HG03066 (cell line): ENCODE results near the gene CABYR.
"Not testable (repeated sequence)": the region's sequence is repeated elsewhere in the genome, so short reads cannot be mapped to it uniquely, and the experiment has no call there.

Source experiments
- ATAC-seq: cut with Tn5 transposase; IDR thresholded peaks from one replicate; pipeline ENCODE4 v1.9.1; 2021; ENCODE audit warnings: low read depth; ENCODE audit not compliant: unreplicated experiment

CABYR gene

GRCh38 chr18:24127735-24128134, 11.1 kb upstream of the CABYR start:
- ATAC-seq, result no peak

GRCh38 chr18:24128700-24129099, 10.2 kb upstream of the CABYR start:
- ATAC-seq, result no peak

- no peak for ATAC-seq
Measured at GRCh38 chr18:24130494-24130893, 8.4 kb upstream of the CABYR start.

GRCh38 chr18:24136967-24137373, 1.9 kb upstream of the CABYR start:
- no peak for ATAC-seq

- ATAC-seq, result no peak
Measured at GRCh38 chr18:24138409-24138788, 463 bp upstream of the CABYR start.

- ATAC-seq, result no peak
Measured at GRCh38 chr18:24140697-24141096, 1.8 kb downstream of the CABYR start.

GRCh38 chr18:24142376-24142775, 3.5 kb downstream of the CABYR start:
- no peak for ATAC-seq

GRCh38 chr18:24149591-24149990, 10.7 kb downstream of the CABYR start:
- ATAC-seq, result not testable (repeated sequence)

GRCh38 chr18:24153397-24153796, 14.5 kb downstream of the CABYR start:
- ATAC-seq, result no peak

GRCh38 chr18:24157855-24158254, 19.0 kb downstream of the CABYR start:
- no peak for ATAC-seq

- no peak for ATAC-seq
Measured at GRCh38 chr18:24160086-24160485, 21.2 kb downstream of the CABYR start.

GRCh38 chr18:24161304-24161703, 22.4 kb downstream of the CABYR start:
- no peak for ATAC-seq

GRCh38 chr18:24168496-24168895, 29.6 kb downstream of the CABYR start:
- ATAC-seq, result no peak

GRCh38 chr18:24170360-24170759, 31.5 kb downstream of the CABYR start:
- ATAC-seq, result no peak

GRCh38 chr18:24173997-24174396, 35.1 kb downstream of the CABYR start:
- no peak for ATAC-seq

GRCh38 chr18:24176727-24177416, 38.0 kb downstream of the CABYR start:
- ATAC-seq, result peak; percentile 75

GRCh38 chr18:24177499-24178133, 38.8 kb downstream of the CABYR start:
- ATAC-seq, result no peak

- ATAC-seq, result no peak
Measured at GRCh38 chr18:24180048-24180447, 41.2 kb downstream of the CABYR start.

GRCh38 chr18:24181806-24182205, 42.9 kb downstream of the CABYR start:
- ATAC-seq, result no peak

GRCh38 chr18:24185805-24186204, 46.9 kb downstream of the CABYR start:
- ATAC-seq, result no peak

GRCh38 chr18:24187049-24187448, 48.2 kb downstream of the CABYR start:
- ATAC-seq, result no peak

GRCh38 chr18:24187689-24188088, 48.8 kb downstream of the CABYR start:
- no peak for ATAC-seq
